ENCODE data around the gene BCR.
"Not testable (repeated sequence)": the region's sequence is repeated elsewhere in the genome, so short reads cannot be mapped to it uniquely, and the experiment has no call there.

Gene BCR

DNA sequence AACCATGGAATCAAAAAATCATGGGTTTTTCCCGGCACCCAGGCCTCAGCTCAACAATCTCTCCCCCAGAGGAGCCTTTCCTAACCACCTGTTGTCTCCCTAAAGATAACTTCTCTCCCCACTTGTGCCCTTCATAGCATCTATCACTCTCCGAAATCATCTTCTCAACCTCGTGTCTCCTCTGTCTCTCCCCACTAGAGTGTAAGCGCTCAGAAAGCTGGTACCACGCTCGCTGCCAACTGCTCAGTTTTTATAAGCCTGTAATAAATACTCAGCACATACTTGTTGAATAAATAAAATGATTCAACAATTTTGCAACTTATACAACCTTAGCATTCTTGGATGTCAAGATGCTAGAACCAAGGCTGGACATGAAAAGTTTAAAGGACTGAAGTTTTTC lies 185.2 kb downstream of the BCR start:
- DNase-seq (ENCODE audit: low read depth in 1 of 2, low spot score in 1 of 2), result no peak
- H3K4me3 ChIP-seq (replicated peaks; ENCODE audit: insufficient read depth, low read length), result no peak overlapping the region
- H3K27ac ChIP-seq (replicated peaks), result no peak overlapping the region
- TF ChIP-seq POLR2AphosphoS5 (IDR thresholded peaks at IDR 0.05; ENCODE audit: low read depth) (no peak), SPI1 (IDR thresholded peaks at IDR 0.05; ENCODE audit: borderline replicate concordance, low read depth) (no peak), REST (IDR thresholded peaks at IDR 0.05; ENCODE audit: insufficient replicate concordance, low read depth) (no peak), GABPA (IDR thresholded peaks at IDR 0.05; ENCODE audit: low read depth) (no peak)
- TF ChIP-seq, protein P1, sequence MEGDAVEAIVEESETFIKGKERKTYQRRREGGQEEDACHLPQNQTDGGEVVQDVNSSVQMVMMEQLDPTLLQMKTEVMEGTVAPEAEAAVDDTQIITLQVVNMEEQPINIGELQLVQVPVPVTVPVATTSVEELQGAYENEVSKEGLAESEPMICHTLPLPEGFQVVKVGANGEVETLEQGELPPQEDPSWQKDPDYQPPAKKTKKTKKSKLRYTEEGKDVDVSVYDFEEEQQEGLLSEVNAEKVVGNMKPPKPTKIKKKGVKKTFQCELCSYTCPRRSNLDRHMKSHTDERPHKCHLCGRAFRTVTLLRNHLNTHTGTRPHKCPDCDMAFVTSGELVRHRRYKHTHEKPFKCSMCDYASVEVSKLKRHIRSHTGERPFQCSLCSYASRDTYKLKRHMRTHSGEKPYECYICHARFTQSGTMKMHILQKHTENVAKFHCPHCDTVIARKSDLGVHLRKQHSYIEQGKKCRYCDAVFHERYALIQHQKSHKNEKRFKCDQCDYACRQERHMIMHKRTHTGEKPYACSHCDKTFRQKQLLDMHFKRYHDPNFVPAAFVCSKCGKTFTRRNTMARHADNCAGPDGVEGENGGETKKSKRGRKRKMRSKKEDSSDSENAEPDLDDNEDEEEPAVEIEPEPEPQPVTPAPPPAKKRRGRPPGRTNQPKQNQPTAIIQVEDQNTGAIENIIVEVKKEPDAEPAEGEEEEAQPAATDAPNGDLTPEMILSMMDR (IDR thresholded peaks at IDR 0.05; ENCODE audit: insufficient read depth, low read length), result no peak
- peaks cover 8% of the 10 kb centered on the region for H3K27me3 ChIP-seq (ENCODE audit: insufficient read depth, poor library complexity, severe bottlenecking)

- TF ChIP-seq SPI1 (IDR thresholded peaks at IDR 0.05; ENCODE audit: borderline replicate concordance, low read depth), result no peak
- no peak for TF ChIP-seq POLR2AphosphoS5 (IDR thresholded peaks at IDR 0.05; ENCODE audit: low read depth)
- TF ChIP-seq, protein P1 (IDR thresholded peaks at IDR 0.05; ENCODE audit: insufficient read depth, low read length), result no peak
- no peak for TF ChIP-seq REST (IDR thresholded peaks at IDR 0.05; ENCODE audit: insufficient replicate concordance, low read depth)
- TF ChIP-seq GABPA (IDR thresholded peaks at IDR 0.05; ENCODE audit: low read depth), result no peak
- Histone ChIP-seq H3K27ac (replicated peaks) (no peak overlapping the region), H3K4me3 (replicated peaks; ENCODE audit: insufficient read depth, low read length) (no peak overlapping the region), H3K27me3 (ENCODE audit: insufficient read depth, poor library complexity, severe bottlenecking) (peaks cover 10% of the 10 kb centered on the region)
- DNase-seq (ENCODE audit: low read depth in 1 of 2, low spot score in 1 of 2), result no peak
Observed at GRCh38 chr22:23365961-23366360, 185.7 kb downstream of the BCR start.

DNA sequence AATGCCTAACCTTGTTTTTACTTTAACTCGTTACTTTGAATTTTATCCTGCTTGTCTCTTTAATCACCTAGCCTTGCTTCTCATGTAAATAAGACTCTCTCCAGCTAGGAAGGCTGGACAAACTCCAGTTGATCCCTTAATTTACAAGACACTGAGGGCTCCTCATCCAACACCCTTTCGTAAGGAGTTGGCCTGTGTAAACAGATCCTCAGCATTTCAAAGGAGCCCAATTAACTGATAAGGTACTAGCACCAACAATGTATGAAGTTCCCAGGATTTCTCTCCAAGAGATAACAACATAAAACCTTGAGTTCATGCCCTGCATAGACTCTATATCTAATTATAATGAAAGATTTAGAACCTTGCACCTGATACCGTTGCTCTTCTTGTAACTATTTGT lies 186.9 kb downstream of the BCR start:
- peaks cover 12% of the 10 kb centered on the region for H3K27me3 ChIP-seq (ENCODE audit: insufficient read depth, poor library complexity, severe bottlenecking)
- H3K27ac ChIP-seq (replicated peaks), result not testable (repeated sequence)

More for the DNA sequence above, 186.9 kb downstream of the BCR start:
- DNase-seq (ENCODE audit: low read depth in 1 of 2, low spot score in 1 of 2); H3K4me3 ChIP-seq (replicated peaks; ENCODE audit: insufficient read depth, low read length): not testable (repeated sequence)
